NCI-H2196 (cell line): ENCODE measurements around the gene RSPH10B.
"Not testable (repeated sequence)": the region's sequence is repeated elsewhere in the genome, so short reads cannot be mapped to it uniquely, and the experiment has no call there.

Source experiments
- DNase-seq: peaks from one replicate; lab custom pipeline; 2025; ENCODE audit not compliant: unreplicated experiment; lab: John Stamatoyannopoulos, UW

The RSPH10B gene

GRCh38 chr7:5970347-5970911, at the start of gene RSPH10B:
RSPH10B (minus strand) TSS chr7:5970689; CDS start chr7:5967116, 3,573 bp downstream.
- not testable (repeated sequence) for DNase-seq

GRCh38 chr7:6016653-6016966, 46.1 kb upstream of the RSPH10B start:
- no peak for DNase-seq

GRCh38 chr7:6015917-6016652, 45.6 kb upstream of the RSPH10B start:
- peak; percentile 65 for DNase-seq

GRCh38 chr7:6012355-6013104, 42.0 kb upstream of the RSPH10B start:
- peak; percentile 26 for DNase-seq

GRCh38 chr7:6011541-6011940, 41.1 kb upstream of the RSPH10B start:
- no peak for DNase-seq

- not testable (repeated sequence) for DNase-seq
These were observed 39.9 kb upstream of the RSPH10B start for GRCh38 chr7:6010370-6010769.

GRCh38 chr7:6008668-6009611, 38.5 kb upstream of the RSPH10B start, which contains the start of the genes AIMP2 and PMS2:
AIMP2 (plus strand) TSS chr7:6009272; CDS start chr7:6009364, 92 bp downstream.
PMS2 (minus strand) TSS chr7:6009049; CDS start chr7:6009019, 30 bp downstream.
- DNase-seq = peak; percentile 99

- not testable (repeated sequence) for DNase-seq
These were observed 37.5 kb upstream of the RSPH10B start for GRCh38 chr7:6007835-6008590.

GRCh38 chr7:6007386-6007785, 36.9 kb upstream of the RSPH10B start:
- no peak for DNase-seq

GRCh38 chr7:5997210-5997808, 26.8 kb upstream of the RSPH10B start:
- DNase-seq = peak; percentile 74

- DNase-seq = not testable (repeated sequence)
These were observed 16.6 kb upstream of the RSPH10B start for GRCh38 chr7:5987061-5987460.

- DNase-seq = not testable (repeated sequence)
These were observed 9.3 kb upstream of the RSPH10B start for GRCh38 chr7:5979680-5980314.

- not testable (repeated sequence) for DNase-seq
These were observed 3.1 kb upstream of the RSPH10B start for GRCh38 chr7:5973580-5973979.

GRCh38 chr7:5963810-5964209, 6.7 kb downstream of the RSPH10B start:
- DNase-seq = not testable (repeated sequence)

- not testable (repeated sequence) for DNase-seq
These were observed 7.3 kb downstream of the RSPH10B start for GRCh38 chr7:5963205-5963604.

GRCh38 chr7:5934945-5935450, 35.5 kb downstream of the RSPH10B start:
- not testable (repeated sequence) for DNase-seq

- DNase-seq = not testable (repeated sequence)
These were observed 38.4 kb downstream of the RSPH10B start for GRCh38 chr7:5931905-5932644.

GRCh38 chr7:5931250-5931649, 39.2 kb downstream of the RSPH10B start:
- not testable (repeated sequence) for DNase-seq
